ENCODE measurements around the gene BAIAP3.
A peak's percentile ranks its signal among the peaks of the same experiment; 100 is the strongest.
"Not testable (repeated sequence)": the region's sequence is repeated elsewhere in the genome, so short reads cannot be mapped to it uniquely, and the experiment has no call there.

The BAIAP3 gene

DNA sequence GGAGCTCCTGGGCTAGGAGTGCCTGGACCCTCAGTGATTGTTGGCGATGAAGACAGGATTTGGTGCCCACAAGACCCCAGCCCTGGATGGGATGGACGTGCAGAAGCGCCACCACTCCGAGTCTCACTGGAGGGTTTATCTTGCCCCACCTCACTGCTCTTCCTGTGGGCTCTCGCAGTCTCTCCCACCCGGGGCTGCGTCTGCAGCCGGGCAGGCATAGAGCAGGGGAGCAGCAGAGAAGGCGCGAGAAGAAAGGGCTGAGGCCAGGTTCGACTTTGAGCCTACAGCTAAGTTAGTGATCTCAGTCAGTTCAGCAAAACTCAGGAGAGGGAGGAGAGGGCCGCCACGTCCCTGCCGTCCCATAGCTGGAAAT lies 17.4 kb upstream of the BAIAP3 start:
- DNase-seq (ENCODE audit: low spot score), result no peak

DNA sequence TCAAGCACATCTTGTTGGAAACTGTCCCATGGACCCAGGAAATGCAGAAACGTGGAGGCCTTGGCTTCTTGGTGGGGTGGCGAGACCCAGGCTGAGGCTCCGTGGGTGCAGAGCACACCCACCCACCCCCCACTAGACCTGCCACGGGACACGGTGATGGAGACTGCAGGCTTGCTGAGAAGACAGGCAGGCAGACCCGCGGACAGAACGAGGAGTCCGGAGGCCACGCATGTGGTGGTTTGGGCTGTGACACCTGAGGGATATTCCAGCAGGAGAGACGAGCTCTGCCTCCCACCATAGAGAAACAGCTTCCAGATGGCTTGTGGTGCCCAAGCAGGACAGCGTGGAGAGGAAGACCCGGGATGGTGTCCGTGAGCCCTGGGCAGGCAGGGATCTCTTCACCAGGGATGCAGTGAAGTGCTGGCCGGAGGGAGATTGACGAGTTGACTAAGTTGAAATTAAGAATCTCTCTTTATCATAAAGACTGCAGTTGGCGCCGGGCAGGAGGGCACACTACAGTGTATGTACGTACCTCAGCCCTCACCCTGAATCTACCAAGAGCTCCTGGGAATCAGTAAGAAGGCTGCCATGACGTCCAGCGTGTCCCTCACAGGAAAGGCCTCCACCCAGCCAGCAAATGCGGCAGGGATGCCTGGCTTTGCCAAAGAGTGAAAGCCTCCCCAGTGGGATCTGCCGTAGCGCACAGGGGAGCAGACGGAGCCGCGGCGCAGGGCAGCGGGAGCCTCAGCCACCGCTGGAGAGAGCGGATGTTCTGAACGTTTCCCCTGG lies 15.8 kb upstream of the BAIAP3 start:
- no peak for DNase-seq (ENCODE audit: low spot score)

DNA sequence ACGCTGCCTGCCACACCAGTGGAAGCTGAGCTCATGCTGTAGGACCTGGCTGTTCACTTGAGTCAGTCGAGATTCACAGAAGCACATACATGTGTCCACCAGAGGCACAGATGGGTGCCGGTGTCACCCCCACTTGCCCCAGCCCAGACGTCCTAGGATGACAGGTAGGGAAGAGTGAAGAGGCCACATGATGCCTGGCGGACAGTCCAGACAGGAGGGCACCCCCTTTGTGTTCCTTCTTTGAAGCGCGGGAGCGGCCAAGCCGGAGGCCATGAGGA lies 15.2 kb upstream of the BAIAP3 start:
- DNase-seq (ENCODE audit: low spot score), result no peak

DNA sequence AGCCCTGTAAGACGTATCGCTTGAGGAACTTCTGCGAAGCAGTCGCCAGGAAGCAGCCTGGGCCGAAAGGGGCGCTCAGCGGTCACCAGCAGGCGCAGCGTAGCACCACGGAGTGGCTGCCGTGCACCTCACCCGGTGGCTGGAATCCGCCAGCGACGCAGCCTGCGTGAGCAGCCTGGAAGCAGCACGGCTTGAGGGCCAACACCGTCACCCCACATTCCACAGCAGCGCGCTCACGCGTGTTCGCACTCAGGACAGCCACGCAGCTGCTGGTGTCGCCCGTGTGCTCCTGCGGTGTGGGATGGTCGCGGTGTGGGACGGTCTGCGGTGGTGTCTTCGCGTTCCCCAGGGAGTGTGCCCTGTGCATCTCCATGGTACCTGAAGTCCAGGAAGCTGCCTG lies 14.4 kb upstream of the BAIAP3 start:
- DNase-seq (ENCODE audit: low spot score), result no peak

DNA sequence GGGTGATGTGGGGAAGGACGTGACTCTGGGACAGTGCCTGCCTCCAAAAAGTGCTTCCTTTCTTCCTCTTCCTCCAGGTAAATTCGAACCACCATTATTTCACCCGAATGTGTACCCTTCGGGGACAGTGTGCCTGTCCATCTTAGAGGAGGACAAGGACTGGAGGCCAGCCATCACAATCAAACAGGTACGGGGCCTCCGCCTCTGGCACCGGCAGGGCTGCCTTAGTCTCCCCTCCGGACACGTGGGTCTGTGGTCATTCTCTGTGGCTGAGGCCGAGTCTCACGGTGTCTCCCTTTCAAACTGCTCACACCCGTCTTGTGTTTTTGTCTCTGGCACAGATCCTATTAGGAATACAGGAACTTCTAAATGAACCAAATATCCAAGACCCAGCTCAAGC lies 13.3 kb upstream of the BAIAP3 start:
- no peak for DNase-seq (ENCODE audit: low spot score)

DNA sequence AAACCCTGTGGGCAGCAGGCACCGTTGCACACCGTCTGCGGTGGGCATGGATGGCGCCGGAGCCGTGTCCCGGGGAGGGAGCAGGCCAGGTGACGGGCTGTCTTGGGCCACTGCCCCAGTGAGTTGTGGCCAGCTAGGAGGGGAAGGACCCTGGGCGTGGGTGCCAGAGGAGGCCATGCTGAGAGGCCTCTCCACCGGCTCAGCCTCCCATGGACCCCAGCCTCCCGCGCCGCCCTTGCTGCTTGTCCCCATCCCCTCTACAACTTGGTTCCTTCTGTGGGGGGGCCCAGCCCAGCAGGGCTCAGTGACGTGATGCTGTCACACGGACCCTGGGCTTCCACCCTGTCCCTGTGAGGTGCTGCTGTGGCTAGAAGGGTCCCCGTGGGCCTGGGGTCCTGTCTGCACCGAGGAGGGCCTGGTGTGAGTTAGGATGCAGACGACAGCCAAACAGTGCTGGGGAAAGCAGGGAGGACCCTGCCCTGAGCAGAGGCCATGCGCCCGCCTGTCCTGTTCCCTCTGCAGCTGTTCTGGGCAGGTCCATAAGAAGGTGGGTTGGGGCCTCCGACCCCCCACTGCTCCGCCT lies 12.7 kb upstream of the BAIAP3 start:
- no peak for DNase-seq (ENCODE audit: low spot score)

DNA sequence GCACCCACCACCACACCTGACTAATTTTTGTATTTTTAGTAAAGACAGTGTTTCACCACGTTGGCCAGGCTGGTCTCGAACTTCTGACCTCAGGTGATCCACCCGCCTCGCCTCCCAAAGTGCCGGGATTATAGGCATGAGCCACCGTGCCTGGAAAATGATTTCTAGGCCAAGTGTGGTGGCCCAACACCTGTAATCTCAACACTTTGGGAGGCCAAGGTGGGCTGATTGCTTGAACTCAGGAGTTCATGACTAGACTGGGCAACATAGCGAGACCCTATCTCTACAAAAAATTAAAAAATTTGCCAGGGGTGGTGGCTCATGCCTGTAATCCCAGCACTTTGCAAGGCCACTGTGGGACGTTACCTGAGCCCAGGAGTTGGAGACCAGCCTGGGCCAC lies 11.0 kb upstream of the BAIAP3 start:
- DNase-seq (ENCODE audit: low spot score), result no peak

DNA sequence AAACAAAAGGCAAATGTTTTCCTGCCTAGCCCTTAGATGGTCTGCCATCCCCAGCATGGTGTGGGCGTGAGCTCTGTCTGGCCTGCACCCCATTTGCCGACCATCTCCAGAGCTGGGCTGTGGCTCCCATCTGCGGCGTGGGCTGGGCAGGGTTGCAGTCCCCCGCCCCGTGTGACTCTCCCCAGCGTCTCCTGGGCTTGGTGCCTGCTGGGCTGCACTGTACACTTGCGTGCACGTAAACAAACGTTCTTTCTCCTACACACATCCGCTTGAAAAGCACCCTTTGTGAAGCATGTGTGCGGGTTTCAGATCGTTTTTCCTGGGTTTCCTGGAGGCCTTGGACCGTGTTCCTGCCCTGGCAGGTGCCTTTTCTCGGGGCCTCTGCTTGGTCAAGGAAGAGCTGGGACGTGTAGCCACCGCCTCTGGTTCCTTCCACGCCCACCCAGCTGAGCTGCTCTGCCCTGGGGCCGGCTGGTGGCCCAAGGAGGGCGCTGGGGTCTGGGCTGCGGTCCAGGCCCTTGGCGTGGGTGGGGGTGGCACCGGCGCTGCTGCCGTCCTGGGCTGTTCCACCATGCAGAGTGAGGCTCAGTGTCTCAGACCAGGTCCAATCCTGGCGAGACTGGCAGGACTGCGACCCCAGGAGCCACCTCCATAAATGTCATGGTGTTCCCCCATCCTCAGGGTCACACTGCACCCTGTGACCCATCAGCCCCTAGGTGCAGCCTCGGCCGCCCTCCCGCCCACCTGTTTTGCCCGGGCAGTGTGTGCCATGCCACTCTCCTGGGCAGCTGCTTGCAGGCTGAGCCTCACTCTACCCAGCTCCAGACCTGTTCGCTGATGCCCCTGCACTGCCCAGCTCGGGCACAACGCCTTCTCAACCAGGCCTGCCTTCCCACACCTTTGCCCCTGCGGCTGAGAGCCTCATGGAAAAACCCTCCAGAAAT lies 9.9 kb upstream of the BAIAP3 start:
- no peak for DNase-seq (ENCODE audit: low spot score)

DNA sequence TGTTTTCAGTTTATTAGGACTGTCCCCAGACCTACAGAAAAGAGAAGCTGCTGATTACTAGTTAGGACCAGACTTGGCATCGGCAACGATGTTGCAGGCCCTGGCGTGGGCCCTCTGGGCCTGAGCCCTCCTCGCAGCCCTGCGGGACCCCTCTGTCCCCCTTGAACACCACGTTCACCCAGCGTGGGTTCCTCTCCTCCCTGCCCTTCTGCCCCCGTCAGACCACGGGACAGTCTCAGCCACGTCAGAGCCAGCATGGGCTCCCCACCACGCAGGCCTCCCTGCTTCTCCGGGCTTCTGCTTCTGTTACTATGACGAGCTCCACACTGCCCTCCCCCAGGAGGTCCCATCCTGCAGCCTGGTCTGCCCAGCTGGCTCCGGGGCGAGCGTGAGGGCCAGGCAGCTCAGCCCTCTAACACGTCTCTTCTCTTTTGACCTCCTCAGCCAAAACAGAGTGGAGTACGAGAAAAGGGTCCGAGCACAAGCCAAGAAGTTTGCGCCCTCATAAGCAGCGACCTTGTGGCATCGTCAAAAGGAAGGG lies 9.1 kb upstream of the BAIAP3 start:
- no peak for DNase-seq (ENCODE audit: low spot score)

DNA sequence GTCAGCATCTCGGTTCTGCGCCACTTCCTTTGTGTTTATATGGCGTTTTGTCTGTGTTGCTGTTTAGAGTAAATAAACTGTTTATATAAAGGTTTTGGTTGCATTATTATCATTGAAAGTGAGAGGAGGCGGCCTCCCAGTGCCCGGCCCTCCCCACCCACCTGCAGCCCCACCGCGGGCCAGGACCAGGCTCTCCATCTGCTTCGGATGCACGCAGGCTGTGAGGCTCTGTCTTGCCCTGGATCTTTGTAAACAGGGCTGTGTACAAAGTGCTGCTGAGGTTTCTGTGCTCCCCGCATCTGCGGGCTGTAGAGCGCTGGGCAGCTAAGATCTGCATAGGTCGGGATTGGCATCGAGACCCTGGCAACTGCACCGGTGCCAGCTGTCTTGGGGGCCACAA lies 8.2 kb upstream of the BAIAP3 start:
- DNase-seq (ENCODE audit: low spot score), result no peak

DNA sequence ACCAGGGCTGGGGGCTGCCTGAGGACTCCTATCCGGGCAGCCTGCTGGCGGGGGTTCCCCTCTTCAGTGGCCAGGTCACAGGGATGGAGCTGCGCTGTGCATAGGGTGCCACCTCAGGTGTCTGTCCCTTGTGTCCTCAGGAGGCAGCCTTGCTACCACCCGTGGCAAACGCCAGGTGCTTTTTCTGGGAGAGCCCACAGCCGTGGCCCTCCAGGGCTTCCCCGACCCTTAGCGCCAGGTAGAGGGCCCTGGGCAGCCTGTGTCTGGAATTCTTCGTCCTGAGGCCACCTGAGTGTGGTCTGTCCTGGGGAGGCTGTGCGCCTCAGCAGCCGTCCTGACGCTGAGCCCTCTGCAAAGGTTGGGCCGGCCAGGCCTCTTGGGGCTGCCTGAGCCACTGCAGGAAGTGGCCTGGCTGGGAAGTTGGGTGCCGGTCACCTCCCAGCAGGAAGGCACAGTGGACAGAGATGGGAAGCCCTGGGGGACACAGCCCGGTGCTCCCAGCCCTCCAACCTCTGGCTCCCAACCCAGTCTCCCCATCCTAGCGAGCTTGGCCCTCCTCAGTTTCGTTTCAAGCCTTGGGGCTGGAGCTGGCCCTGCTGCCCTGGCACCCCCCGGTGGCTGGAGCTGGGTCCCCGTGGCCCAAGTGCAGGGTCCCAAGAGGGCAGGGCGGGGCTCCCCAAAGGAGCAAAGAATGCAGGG lies 7.6 kb upstream of the BAIAP3 start:
- no peak for DNase-seq (ENCODE audit: low spot score)

DNA sequence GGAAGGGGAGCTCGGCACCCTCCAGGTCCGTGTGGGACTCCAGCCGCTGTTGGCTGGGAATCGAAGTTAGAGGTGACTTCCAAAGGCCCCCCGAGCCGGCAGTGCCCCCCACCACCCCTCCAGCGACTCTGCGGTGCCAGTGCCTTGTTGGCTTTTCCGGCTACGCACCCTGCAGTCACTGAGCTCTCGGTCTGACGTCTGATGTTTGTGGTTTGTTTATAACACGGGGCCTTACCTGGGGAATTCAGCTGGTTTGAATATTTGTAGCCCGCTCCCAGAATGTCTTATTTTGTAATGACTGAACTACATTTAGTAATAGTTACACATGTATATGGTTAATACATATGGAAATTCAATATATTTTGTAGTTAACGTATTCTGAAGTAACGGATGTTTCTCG lies 7.1 kb upstream of the BAIAP3 start:
- no peak for DNase-seq (ENCODE audit: low spot score)

DNA sequence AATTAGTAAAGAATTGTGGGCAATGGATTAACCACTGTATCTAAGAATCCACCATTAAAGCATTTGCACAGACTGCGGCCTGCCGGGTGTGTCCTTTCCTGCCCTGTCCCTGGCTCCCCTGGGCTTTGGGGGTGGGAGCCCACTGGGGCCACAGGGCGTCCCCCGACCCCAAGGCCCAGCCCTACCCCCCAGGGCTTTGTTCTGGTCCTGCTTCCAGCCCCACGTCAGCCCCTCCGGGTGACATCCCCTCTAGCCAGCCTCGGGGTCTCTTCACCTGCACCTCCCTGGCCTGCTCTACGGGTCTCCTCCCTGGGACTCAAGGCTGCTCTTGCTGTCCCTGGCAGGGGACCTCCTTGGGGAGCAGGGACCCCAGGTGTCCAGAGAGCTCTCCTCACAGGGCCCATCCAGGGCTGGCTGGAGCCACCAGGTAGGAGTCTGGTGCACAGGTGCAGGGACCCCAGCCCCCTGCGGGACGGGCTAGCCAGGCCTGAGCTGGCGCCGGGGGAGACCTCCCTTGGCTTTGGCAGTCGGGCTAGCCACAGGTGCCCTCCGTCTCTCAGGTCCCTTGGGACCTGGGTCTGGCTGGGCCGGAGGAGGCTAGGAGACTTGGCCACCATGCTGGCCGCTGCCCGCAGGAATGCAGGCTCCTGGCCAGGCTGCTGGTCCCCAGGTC lies 6.4 kb upstream of the BAIAP3 start:
- no peak for DNase-seq (ENCODE audit: low spot score)

DNA sequence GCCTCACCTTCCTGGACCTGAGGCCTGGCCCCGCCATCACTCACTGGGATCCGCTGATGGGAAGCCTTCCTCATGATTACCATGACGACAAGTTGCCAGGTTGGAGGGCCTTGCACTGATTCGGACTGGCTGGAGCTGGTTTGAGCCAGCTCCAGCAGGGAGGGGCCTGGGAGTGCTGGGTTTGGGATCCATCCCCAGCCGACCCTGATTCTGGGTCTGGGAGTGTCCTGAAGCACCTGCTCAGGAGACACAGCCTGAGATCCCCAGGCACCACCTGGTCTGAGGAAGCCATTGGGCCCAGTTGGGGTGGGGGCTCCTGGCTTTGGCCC lies 5.9 kb upstream of the BAIAP3 start:
- DNase-seq (ENCODE audit: low spot score), result no peak

DNA sequence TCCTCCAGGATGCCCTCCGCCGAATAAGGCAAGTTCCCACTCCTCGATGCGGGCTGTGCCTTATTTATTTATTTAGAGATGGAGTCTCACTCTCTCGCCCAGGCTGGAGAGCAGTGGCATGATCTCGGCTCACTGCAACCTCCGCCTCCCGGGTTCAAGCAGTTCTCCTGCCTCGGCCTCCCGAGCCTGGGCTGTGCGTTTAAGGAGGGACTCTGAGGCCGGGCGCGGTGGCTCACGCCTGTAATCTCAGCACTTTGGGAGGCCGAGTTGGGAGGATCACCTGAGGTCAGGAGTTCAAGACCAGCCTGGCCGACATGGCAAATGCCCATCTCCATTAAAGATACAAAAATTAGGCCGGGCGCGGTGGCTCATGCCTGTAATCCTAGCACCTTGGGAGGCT lies 5.3 kb upstream of the BAIAP3 start:
- DNase-seq (ENCODE audit: low spot score), result not testable (repeated sequence)

DNA sequence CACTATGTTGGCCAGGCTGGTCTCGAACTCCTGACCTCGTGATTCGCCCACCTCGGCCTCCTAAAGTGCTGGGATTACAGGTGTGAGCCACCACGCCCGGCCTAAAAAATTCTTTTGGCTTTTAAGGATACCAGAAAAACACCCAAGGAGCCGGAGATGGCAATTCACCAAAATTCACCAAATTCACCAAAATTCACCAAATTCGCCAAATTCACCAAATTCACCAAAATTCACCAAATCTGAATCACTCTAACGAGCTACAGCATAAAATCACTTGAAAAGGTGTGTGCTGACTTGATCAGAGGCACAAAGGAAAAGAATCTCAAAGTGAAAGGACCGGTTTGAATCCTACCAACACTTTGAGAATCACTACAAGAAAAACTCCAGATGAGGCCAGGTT lies 4.5 kb upstream of the BAIAP3 start:
- DNase-seq (ENCODE audit: low spot score), result not testable (repeated sequence)

DNA sequence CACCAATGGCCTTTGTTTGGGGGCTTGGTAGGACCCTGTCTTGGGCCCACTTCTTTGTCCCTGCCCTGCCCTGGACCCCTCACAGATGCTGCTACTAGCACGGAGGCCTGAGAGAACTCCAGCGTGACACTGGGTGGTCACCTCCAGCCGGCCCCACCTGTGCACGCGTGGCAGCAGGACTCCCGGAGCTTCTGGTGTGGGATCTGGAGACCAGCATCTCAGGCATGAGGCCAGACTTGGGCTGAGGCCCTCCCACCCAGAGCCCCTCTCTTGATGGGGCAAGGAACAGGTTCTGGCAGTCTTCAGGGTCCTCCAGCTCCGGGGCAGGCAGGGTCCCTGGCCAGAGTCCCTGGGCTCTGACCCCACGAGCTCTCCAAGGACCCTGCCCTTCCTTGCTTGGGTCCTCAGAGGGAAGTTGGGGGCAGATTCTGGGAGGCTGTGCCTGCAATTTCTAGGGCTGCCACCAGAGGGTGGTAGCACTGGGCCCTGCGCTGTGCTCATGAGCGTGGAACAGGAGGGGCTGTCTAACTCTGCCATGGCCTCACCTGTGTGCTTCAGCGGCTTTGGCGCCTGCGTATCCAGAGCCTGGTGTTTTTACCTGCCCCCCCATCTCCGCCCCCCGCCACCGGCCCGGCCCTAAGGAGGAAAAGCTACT lies 3.1 kb upstream of the BAIAP3 start:
- peak; percentile 40 for DNase-seq (ENCODE audit: low spot score)

DNA sequence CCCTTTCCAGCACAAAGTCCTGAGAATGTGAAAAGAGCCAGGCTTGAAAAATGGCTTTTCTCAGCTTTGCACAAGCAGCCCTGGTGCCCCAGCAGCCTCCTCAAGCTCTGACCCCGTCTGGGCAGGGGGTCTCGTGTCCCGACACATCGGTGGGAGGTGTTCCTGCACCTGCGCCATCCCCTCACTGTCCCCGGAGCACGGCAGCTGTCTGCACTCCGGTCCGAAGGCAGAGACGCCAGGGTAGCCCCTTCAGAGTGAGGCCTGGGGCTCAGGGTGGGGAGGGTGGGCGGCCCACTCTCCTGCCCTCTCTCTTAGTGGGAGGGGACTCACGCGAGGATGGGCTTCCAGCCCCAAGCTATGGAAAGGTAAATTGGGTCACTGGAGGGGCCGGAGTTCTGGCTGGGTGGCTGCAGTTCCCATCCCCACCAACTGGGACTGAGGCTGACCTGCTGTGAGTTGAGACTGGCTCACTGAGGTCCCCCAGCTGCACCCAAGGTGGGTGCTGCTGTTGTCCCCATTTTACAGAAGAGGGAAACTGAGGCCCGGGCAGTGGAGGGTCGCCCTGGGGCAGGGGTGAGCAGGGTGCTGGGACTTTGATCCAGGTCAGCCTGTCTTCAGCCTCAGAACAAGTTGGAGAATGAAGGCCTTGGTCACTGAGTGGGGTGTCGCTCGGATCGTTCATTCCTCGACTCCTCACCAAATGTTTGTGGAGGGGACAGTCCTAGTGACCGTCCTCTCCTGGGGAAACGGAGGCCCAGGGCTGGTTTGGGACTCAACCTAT lies 2.3 kb upstream of the BAIAP3 start:
- no peak for DNase-seq (ENCODE audit: low spot score)

DNA sequence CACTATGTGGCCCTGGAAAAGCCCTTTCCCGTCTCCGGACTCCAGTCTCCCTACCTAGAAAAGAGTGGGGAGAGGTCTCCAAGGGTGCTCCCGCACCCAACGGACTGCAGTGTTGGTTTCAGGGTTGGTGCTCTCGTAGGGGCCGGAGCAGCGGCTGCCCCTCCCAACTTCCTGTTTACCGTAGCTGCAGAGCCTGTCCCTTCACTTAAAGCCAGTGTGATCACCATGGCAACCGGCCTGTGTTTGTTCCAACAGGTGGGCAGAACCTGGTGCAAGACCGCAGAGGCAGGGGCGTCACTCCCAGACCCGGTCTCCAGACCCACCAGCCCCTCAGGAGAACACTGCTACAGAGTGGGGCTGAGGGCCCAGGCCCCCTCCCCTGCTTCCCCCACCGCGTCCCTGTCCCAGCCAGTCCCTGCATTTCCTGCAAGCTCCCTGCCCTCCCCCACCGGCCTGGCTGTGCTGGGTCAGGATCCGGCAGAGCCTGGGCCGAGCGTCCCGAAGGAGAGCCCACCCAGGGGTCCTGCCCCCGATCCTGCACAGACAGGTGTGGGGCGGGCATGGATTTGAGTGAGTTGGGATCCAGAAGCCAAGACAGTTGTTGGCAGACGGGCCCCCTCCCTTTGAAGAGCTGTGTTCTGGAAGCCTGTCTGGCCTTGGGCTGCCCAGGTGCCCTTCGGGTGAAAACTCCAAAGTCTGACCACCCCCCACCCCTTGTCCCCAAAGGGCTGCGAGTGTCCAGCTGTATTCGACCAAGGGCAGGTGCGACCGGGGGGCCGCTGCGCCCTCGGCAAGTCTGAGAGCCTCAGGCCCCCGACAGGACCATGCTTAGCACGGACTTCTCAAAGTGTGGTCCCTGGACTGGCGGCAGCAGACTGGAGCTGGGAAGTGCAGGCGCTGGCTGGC lies 1.5 kb upstream of the BAIAP3 start:
- no peak for DNase-seq (ENCODE audit: low spot score)

Data from hematopoietic multipotent progenitor cell treated with erythropoietin and hydrocortisone succinate and interleukin-3 and kit ligand, for 15 days (in vitro differentiated cells).